Esophagus squamous epithelium (tissue), 4 donors: ENCODE measurements around the gene IDS.

Experiments used
- CTCF ChIP-seq, 6 experiments: fragments of 450-650 bp in 4 of 6; fragments of 200-600 bp in 2 of 6; sonication (generic) in 2 of 6; IDR thresholded peaks; one replicate each; pipeline ENCODE4 v1.5.1; 2016 to 2019; ENCODE audit warnings: antibody characterized with exemption in 6 of 6, mild to moderate bottlenecking in 4 of 6, moderate library complexity in 4 of 6
- POLR2A ChIP-seq, 4 donors: fragments of 450-650 bp; IDR thresholded peaks; one replicate each; pipeline ENCODE4 v1.6.1; 2017; ENCODE audit warnings: antibody characterized with exemption in 4 of 4, mild to moderate bottlenecking in 4 of 4, moderate library complexity in 3 of 4

GRCh38 chrX:149531599-149531998 lies 26.5 kb upstream of the IDS start:
- TF ChIP-seq CTCF (IDR thresholded peaks at IDR 0.05) (no peak), POLR2A (IDR thresholded peaks at IDR 0.05) (no peak)
